Measurements from ENCODE around the gene APOBEC3A. TPM values are rescaled to one million over a fixed set of nuclear protein-coding genes. Genes with fewer than 3 reads are reported as not detected.
"Not testable (repeated sequence)": the region's sequence is repeated elsewhere in the genome, so short reads cannot be mapped to it uniquely, and the experiment has no call there.

APOBEC3A gene
- polyA plus RNA-seq, 10 donors = 0.26 to 2.1 (median 0.70) TPM; not detected in 5

GRCh38 chr22:38980587-38980986 is 23.2 kb downstream of the APOBEC3A start:
- not testable (repeated sequence) for DNase-seq

- DNase-seq = peak in 2 of 3 donors; percentile 25 to 77
These were observed 23.9 kb downstream of the APOBEC3A start for GRCh38 chr22:38981005-38981991.

- peak; percentile 81 to 95 (median 93) for DNase-seq
These were observed 24.9 kb downstream of the APOBEC3A start, which contains the start of gene APOBEC3B for GRCh38 chr22:38981992-38982927. Gene APOBEC3B (plus strand): TSS chr22:38982347. CDS start chr22:38982454, 107 bp downstream.

DNA sequence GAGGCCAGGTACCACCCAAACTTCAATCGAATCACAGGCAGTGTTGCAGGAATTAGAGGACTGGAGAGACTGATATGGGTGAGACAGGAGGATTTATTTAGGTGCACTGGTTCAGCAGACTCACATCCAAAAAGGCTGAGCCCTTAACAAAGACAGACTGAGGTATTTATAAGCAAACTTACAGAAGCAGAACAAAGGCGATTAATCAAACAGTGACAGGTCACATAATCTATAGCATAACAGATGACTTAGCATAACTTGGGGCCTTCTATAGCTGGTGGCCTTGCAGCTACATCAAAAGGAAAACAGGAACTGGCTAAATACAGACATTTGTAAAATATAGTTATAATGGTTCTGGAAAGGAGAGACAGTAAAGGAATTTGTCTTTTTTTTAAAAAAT is 26.8 kb downstream of the APOBEC3A start:
- no peak for DNase-seq

DNA sequence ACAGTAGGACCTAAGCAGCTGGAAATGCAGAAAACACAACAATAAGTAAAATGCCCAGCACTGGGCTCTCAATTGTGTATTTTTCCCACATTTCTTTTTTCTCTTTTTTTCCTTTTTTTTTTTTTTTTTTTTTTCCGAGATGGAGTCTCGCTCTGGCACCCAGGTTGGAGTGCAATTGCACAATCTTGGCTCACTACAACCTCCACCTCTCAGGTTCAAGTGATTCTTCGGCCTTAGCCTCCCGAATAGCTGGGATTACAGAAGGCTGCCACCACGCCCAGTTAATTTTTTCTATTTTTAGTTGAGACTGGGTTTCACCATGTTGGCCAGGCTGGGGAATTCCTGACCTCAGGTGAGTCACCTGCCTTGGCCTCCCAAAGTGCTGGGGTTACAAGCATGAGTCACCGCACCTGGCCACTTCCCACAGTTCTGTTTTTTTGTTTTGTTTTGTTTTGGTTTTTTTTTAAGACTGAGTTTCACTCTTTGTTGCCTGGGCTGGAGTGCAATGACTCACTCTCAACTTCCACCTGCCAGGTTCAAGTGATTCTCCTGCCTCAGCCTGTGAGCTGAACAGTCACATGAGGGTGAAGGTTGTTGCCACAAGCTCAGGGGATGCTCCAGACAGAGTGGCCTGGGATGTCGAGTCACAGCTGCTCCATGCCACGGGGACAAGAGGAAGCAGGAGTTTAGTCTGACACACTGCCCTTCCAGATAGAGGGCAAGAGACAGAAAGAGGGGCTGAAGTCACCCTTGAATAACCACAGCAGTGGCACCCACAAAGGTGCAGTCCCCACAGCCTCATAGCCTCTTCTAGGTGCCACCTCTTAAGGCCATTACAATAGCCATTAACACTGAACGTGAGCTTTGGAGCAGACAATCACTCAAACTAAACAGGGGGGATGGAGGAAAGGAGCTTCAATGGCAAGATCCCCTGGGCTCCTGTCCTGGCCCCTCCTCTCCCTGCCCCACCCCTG is 27.7 kb downstream of the APOBEC3A start:
- DNase-seq = not testable (repeated sequence)

DNA sequence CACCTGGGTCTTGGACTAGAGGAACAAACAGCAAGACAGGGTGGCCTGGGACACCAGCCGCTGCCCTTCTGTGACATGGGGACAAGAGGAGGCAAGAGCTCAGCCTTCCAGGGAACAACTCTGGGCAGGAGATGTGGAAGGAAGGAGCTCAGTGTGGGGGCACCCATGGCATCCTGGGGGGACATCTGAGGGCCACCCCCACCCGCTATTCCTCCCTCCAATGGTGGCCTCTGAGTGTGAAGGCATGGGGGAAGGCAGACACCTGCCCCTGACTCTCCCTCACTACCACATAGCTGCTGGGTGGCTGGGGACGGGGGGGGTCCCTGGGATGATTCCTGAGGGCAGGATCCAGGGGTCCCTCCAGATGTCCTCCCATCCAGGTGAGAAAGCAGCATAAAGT is 29.2 kb downstream of the APOBEC3A start:
- DNase-seq = no peak

- no peak for DNase-seq
These were observed 29.9 kb downstream of the APOBEC3A start for GRCh38 chr22:38987171-38987895.

- no peak for DNase-seq
These were observed 32.1 kb downstream of the APOBEC3A start for GRCh38 chr22:38989466-38989865.

GRCh38 chr22:38992871-38993371 is 35.5 kb downstream of the APOBEC3A start:
- DNase-seq = peak in 2 of 3 donors; percentile 6 to 45

GRCh38 chr22:38996105-38996504 is 38.7 kb downstream of the APOBEC3A start:
- no peak for DNase-seq

GRCh38 chr22:38997518-38997917 is 40.1 kb downstream of the APOBEC3A start:
- DNase-seq = no peak

DNA sequence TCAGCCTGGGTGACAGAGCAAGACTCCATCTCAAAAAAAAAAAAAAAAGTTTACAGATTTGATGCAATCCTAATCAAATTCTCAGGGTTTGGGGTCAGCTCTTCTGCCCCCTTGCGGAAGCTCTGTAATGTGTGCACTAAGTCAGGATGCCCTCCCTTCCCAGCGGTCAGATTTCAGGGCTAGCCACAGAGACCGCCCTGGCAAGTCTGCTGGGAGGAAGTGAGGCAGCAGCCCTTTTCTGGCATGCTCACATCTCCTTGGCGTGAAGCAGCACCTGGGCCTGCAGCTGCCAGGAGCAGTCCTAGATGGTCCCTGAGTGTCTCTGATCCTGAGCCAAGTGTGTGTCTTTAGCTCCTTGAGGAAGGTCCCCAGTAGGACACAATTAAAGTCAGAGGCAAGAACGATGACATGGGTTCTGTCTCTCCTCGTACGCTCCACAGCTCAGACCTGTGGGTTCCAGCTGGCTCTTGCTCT is 45.8 kb downstream of the APOBEC3A start:
- peak; percentile 76 to 91 (median 84) for DNase-seq

- no peak for DNase-seq
These were observed 49.8 kb downstream of the APOBEC3A start for GRCh38 chr22:39007177-39007576.

DNA sequence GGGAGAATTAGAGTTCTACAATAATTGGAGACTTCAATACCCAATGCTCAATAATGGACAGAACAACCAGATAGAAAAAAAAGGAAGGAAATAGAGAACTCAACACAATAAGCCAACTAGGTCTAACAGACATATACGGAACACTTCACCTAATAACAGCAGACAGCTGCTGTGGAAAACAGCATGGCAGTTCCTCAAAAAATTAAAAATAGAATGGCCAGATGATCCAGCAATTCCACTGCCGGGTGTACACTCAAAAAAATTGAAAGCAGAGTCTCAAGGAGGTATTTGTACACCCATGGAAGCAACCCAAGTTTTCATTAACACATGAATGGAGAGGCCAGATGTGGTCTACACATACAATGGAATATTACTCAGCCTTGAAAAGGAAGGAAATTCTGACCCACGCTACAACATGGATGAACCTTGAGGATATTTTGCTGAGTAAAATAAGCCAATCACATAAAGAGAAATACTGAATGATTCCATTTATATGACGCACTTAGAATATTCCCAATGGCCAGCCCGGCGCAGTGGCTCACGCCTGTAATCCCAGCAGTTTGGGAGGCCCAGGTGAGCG is 51.0 kb downstream of the APOBEC3A start:
- DNase-seq = peak in 1 of 3 donors; percentile 13

- no peak for DNase-seq
These were observed 53.5 kb downstream of the APOBEC3A start for GRCh38 chr22:39010946-39011345.
